BE2C (cell line): ENCODE data around the gene ZNF841.
"Not testable (repeated sequence)": the region's sequence is repeated elsewhere in the genome, so short reads cannot be mapped to it uniquely, and the experiment has no call there.

Experiments
- DNase-seq: peaks from one replicate; pipeline ENCODE4 v3.0.0-alpha.2; 2020
- H3K27me3 ChIP-seq: fragments of 250-450 bp; sonication (Bioruptor Pico); 2 replicates; pipeline ENCODE4 v1.5.1; 2020; ENCODE audit warnings: mild to moderate bottlenecking
- H3K36me3 ChIP-seq: fragments of 250-450 bp; sonication (Bioruptor Pico); 2 replicates; pipeline ENCODE4 v1.5.1; 2020; ENCODE audit warnings: mild to moderate bottlenecking
- H3K4me1 ChIP-seq: fragments of 250-450 bp; sonication (Bioruptor Pico); 2 replicates; pipeline ENCODE4 v1.5.1; 2020
- H3K4me3 ChIP-seq: 2 replicates; pipeline ENCODE4 v1.5.1; 2011; ENCODE audit warnings: low read depth, low read length
- H3K9me3 ChIP-seq: fragments of 250-450 bp; sonication (Bioruptor Pico); 2 replicates; pipeline ENCODE4 v1.5.1; 2020
- CTCF ChIP-seq: IDR thresholded peaks from 2 replicates; pipeline ENCODE4 v1.5.1; 2012; ENCODE audit warnings: mild to moderate bottlenecking, low read depth, low read length

ZNF841 gene

GRCh38 chr19:52086481-52086880, 9.1 kb downstream of the ZNF841 start:
- Histone ChIP-seq H3K27me3 (no peaks in the 10 kb centered on the region), H3K4me3 (no peak overlapping the region), H3K36me3 (peaks cover 6% of the 10 kb centered on the region), H3K4me1 (no peaks in the 10 kb centered on the region), H3K9me3 (no peaks in the 10 kb centered on the region; the same call in 1 of the 2 replicates)
- TF ChIP-seq CTCF = no peak
- no peak for DNase-seq

GRCh38 chr19:52070496-52070895, 25.1 kb downstream of the ZNF841 start:
- DNase-seq = no peak

GRCh38 chr19:52069653-52070052, 25.9 kb downstream of the ZNF841 start:
- peaks cover 4% of the 10 kb centered on the region for H3K9me3 ChIP-seq
- no peaks in the 10 kb centered on the region for H3K4me1 ChIP-seq
- H3K36me3 ChIP-seq = peaks cover 33% of the 10 kb centered on the region
- no peak overlapping the region for H3K4me3 ChIP-seq
- no peaks in the 10 kb centered on the region for H3K27me3 ChIP-seq
- DNase-seq = no peak
- no peak for TF ChIP-seq CTCF

More at GRCh38 chr19:52070496-52070895, 25.1 kb downstream of the ZNF841 start:
- Histone ChIP-seq H3K9me3 (peaks cover 4% of the 10 kb centered on the region; the same call in 1 of the 2 replicates), H3K36me3 (peaks cover 33% of the 10 kb centered on the region), H3K27me3 (no peaks in the 10 kb centered on the region), H3K4me1 (no peaks in the 10 kb centered on the region), H3K4me3 (no peak overlapping the region)
- TF ChIP-seq CTCF = no peak

GRCh38 chr19:52066258-52066863, 29.2 kb downstream of the ZNF841 start:
- no peak overlapping the region for H3K4me3 ChIP-seq
- DNase-seq = no peak
- H3K9me3 ChIP-seq = peaks cover 4% of the 10 kb centered on the region
- no peaks in the 10 kb centered on the region for H3K27me3 ChIP-seq
- TF ChIP-seq CTCF = no peak
- no peaks in the 10 kb centered on the region for H3K4me1 ChIP-seq
- peaks cover 33% of the 10 kb centered on the region for H3K36me3 ChIP-seq

GRCh38 chr19:52065399-52065798, 30.2 kb downstream of the ZNF841 start:
- no peak for DNase-seq
- H3K27me3 ChIP-seq = no peaks in the 10 kb centered on the region
- no peak for TF ChIP-seq CTCF
- H3K4me1 ChIP-seq = no peaks in the 10 kb centered on the region
- peaks cover 4% of the 10 kb centered on the region for H3K9me3 ChIP-seq
- peaks cover 29% of the 10 kb centered on the region for H3K36me3 ChIP-seq
- H3K4me3 ChIP-seq = no peak overlapping the region

- H3K9me3 ChIP-seq, DNase-seq, H3K4me3 ChIP-seq, H3K4me1 ChIP-seq, H3K27me3 ChIP-seq, H3K36me3 ChIP-seq: not testable (repeated sequence)
These were observed 39.1 kb downstream of the ZNF841 start for GRCh38 chr19:52056480-52056879.

GRCh38 chr19:52051736-52052135, 43.8 kb downstream of the ZNF841 start:
- DNase-seq, H3K27me3 ChIP-seq, H3K36me3 ChIP-seq, H3K9me3 ChIP-seq, H3K4me3 ChIP-seq, H3K4me1 ChIP-seq: not testable (repeated sequence)
